Measurements from ENCODE around the gene CEP72. TPM values are rescaled to one million over a fixed set of nuclear protein-coding genes. Genes with fewer than 3 reads are reported as not detected.
"Not testable (repeated sequence)": the region's sequence is repeated elsewhere in the genome, so short reads cannot be mapped to it uniquely, and the experiment has no call there.

CEP72 gene
- total RNA-seq, 4 donors from 2014 or later: 2.7 to 8.6 (median 4.0) TPM

DNA sequence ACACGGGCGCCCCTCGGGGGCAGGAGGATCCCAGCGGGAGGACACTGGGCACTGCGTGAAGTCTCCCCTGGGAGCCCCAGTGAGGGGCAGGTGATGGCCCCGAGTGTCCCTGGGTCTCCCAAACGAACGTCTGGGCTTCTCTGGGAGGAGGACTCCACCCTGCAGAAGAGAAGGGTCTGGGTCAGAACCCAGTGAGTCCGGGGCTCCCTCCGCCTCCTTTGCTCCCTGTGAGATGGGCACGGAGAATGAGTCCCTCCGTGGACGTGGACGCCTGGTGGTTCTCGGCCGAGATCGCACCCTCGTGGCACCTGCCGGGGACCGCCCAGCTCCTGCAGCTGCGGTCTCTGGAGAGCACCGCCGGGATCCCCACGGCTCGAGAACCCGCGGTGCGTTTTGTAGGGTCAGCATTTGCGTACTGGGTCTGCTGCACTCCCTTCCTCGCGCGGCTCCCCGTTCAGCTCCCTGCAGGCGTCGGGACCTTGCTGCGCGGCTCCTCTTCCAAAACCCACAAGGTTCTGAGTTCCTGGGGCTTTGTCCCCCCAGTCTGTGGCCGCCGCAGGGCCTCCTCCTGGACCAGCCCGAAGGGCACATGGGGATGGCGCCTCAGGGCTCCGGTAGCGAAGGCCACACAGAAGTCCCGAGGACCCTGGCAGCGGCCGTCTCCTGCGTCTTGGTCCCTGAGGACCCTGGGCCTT, 10.2 kb upstream of the CEP72 start:
- Histone ChIP-seq H3K9me3 (no peaks in the 10 kb centered on the region), H3K36me3 (no peaks in the 10 kb centered on the region), H3K27ac (no peak overlapping the region), H3K4me3 (no peak overlapping the region), H3K4me1 (no peaks in the 10 kb centered on the region), H3K27me3 (peaks cover 0 to 94% (median 0%) of the 10 kb centered on the region in 4 donors)
- intact Hi-C loops (cut with DNase I): no loop called here
- TF ChIP-seq POLR2A (IDR thresholded peaks at IDR 0.05): no peak
- TF ChIP-seq, protein P1, sequence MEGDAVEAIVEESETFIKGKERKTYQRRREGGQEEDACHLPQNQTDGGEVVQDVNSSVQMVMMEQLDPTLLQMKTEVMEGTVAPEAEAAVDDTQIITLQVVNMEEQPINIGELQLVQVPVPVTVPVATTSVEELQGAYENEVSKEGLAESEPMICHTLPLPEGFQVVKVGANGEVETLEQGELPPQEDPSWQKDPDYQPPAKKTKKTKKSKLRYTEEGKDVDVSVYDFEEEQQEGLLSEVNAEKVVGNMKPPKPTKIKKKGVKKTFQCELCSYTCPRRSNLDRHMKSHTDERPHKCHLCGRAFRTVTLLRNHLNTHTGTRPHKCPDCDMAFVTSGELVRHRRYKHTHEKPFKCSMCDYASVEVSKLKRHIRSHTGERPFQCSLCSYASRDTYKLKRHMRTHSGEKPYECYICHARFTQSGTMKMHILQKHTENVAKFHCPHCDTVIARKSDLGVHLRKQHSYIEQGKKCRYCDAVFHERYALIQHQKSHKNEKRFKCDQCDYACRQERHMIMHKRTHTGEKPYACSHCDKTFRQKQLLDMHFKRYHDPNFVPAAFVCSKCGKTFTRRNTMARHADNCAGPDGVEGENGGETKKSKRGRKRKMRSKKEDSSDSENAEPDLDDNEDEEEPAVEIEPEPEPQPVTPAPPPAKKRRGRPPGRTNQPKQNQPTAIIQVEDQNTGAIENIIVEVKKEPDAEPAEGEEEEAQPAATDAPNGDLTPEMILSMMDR (IDR thresholded peaks at IDR 0.05): no peak
- no peak for DNase-seq
- WGBS, 2 donors: 63 to 91% methylated on average over 10 to 21 of the region's 47 CpGs

DNA sequence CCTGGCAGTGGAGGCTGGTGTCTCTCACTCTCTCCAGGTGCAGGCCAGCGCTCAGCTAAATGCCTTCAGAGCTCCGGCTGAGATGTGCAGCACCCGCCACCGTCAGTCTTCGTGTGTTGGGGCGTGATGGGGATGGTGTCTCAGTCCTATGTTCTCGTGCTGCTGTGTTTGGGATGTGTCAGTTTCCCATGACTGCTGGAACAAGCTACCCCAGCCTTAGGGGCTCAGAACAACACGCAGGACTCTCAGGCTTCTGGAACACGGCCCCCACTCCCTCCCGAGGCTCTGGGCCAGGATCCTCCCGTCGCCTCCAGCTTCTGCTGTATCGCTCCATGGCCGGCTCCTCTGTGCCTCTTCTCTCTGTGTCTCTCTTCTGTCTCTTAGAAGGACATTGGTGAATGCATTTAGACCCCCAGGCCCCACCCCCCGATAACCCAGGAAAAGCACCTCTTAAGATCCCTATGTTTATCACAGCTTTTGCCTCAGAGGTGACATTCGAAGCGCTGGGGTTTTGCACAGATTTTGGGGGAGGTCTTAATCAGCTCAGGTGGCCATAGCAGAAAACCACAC, 9.6 kb upstream of the CEP72 start:
- Histone ChIP-seq H3K4me3 (no peak overlapping the region), H3K36me3 (no peaks in the 10 kb centered on the region), H3K27ac (no peak overlapping the region), H3K4me1 (no peaks in the 10 kb centered on the region), H3K27me3 (peaks cover 0 to 94% (median 0%) of the 10 kb centered on the region in 4 donors), H3K9me3 (no peaks in the 10 kb centered on the region)
- no peak for DNase-seq
- 73 to 82% methylated on average over 6 to 8 of the region's 17 CpGs for WGBS, 2 donors
- intact Hi-C loops (cut with DNase I): no loop called here
- TF ChIP-seq, protein P1 (IDR thresholded peaks at IDR 0.05): no peak
- TF ChIP-seq POLR2A (IDR thresholded peaks at IDR 0.05): no peak

GRCh38 chr5:603081-603998, 8.8 kb upstream of the CEP72 start:
- H3K27ac ChIP-seq: no peak overlapping the region
- WGBS, 2 donors: 87% methylated on average over 12 of the region's 32 CpGs; no CpG with 5 or more reads in 1 of the 2 donors
- TF ChIP-seq, protein P1 (IDR thresholded peaks at IDR 0.05): no peak
- no peak for TF ChIP-seq POLR2A (IDR thresholded peaks at IDR 0.05)
- H3K36me3 ChIP-seq: no peaks in the 10 kb centered on the region
- peaks cover 0 to 94% (median 0%) of the 10 kb centered on the region in 4 donors for H3K27me3 ChIP-seq
- DNase-seq: no peak
- H3K4me1 ChIP-seq: no peaks in the 10 kb centered on the region
- no peak overlapping the region for H3K4me3 ChIP-seq
- no peaks in the 10 kb centered on the region for H3K9me3 ChIP-seq
- intact Hi-C loops (cut with DNase I): no loop called here

DNA sequence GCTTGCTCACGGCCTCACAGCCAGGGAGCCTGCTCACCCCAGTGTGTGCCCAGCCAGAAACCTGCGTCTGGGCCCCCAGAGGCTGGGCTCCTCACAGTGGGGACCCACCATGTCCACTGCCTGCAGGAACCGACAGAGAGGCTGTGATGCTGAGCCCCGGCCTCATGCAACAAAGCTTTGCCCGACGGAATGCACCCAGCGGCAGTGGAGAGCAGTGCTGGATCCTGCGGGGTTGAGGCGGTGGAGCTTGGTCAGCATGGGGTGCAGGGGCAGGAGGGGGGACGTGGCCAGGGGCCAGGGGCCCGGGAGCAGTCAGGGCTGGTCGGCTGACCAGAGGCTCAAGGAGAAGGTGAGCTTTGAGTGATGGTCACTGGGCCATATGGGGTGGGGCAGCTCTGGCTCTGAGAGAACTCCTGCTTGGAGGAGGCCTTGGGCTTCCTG, 7.7 kb upstream of the CEP72 start:
- 75 to 83% methylated on average over 4 of the region's 12 CpGs for WGBS, 2 donors
- H3K4me3 ChIP-seq: no peak overlapping the region
- DNase-seq: no peak
- no peak overlapping the region for H3K27ac ChIP-seq
- H3K36me3 ChIP-seq: no peaks in the 10 kb centered on the region
- intact Hi-C loops (cut with DNase I): no loop called here
- no peaks in the 10 kb centered on the region for H3K4me1 ChIP-seq
- no peak for TF ChIP-seq POLR2A (IDR thresholded peaks at IDR 0.05)
- TF ChIP-seq, protein P1 (IDR thresholded peaks at IDR 0.05): no peak
- no peaks in the 10 kb centered on the region for H3K9me3 ChIP-seq
- H3K27me3 ChIP-seq: peaks cover 0 to 84% (median 0%) of the 10 kb centered on the region in 4 donors

DNA sequence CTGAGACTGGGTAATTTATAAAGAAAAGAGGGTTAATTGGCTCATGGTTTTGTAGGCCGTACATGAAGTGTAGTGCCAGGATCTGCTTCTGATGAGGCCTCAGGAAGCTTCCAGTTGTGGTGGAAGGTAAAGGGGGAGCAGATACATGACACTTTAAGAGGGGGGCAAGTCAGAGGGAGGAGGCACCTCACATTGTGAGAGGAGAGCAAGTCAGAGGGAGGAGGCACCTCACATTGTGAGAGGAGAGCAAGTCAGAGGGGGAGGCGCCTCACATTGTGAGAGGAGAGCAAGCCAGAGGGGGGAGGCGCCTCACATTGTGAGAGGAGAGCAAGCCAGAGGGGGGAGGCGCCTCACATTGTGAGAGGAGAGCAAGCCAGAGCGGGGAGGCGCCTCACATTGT, 7.0 kb upstream of the CEP72 start:
- H3K36me3 ChIP-seq; DNase-seq; intact Hi-C loops (cut with DNase I); H3K27ac ChIP-seq; H3K4me3 ChIP-seq; H3K4me1 ChIP-seq; H3K9me3 ChIP-seq: not testable (repeated sequence)
- WGBS, 2 donors: 64 to 88% methylated on average over 1 to 3 of the region's 6 CpGs
- peaks cover 0 to 78% (median 0%) of the 10 kb centered on the region in 4 donors for H3K27me3 ChIP-seq
